Globus pallidus (tissue), 1 donor: ENCODE results near the gene GTPBP1.

Experiments used
- DNase-seq: peaks from one replicate; pipeline ENCODE4 v3.0.0-alpha.2; 2015; ENCODE audit warnings: low spot score

GTPBP1 gene

DNA sequence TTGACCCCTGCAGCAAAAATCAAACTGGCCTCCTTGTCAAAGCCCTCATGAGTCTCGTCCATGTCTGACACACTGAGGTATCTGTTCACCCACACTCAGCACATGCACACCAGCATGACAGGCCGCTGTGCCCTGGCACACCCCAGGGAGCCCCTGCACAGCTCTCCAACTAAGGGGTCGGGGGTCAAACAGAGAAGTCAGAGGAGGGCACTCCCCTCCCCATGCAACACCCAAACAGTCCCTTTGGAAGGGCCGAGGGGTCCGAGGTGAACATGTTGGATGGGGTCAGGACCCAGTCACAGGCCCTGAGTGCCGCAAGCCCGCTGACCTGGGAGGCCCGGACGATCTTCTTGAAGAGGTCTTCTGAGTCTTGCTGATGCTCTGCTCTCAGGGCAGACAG is 35.4 kb downstream of the GTPBP1 start:
- DNase-seq, result no peak

DNA sequence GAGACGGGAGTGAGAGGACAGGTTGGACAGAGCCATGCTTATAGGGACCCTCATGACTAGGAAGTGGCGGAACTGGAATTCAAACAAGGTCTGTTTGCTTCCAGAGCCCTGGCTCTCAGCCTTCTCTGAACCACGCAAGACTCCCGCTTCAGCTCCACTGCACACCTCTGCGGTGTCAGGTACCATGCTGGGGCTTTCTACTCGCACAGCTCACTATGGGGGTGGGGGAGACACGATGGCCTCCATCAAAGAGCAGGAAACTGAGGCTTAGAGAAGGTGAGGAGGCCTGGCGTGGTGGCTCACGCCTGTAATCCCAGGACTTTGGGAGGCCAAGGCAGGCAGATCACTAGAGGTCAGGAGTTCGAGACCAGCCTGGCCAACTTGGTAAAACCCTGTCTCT is 35.8 kb downstream of the GTPBP1 start:
- no peak for DNase-seq

DNA sequence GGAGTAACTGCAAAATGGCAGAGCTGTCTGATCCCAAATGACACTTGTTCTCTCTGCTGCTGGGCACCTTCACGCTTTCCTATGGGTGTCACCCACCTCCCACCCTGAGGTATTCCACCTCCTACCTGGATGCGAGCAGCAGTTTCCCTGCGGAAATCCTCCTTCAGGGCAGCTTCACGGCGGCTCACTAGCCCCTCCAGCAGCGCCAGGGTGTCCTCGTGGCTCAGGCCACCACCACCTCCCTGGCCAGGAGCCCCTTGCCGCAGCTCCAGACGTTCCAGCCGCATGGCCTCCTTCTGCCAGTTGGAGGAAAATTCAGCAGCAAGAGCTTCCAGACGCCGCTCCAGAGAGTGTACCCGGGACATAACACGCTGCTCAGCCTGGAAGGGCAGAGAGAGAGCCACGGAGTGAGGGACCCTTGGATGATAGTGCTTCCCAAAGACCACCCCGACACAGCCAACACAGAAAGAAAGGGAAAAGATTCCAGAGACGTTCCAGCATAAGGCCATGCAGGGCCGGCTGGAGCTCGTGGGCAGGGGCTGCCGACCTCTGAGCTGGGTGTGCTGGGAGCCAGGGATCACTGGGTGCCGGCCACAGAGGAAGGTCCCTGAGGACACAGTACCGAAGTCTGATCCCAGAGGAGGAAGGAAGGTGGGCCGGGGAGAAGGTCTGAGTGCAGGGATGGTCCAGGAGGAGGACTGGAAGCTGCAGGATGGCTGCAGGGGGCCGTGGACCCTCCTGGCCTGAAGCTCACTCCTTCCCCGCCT is 36.6 kb downstream of the GTPBP1 start:
- DNase-seq, result no peak

DNA sequence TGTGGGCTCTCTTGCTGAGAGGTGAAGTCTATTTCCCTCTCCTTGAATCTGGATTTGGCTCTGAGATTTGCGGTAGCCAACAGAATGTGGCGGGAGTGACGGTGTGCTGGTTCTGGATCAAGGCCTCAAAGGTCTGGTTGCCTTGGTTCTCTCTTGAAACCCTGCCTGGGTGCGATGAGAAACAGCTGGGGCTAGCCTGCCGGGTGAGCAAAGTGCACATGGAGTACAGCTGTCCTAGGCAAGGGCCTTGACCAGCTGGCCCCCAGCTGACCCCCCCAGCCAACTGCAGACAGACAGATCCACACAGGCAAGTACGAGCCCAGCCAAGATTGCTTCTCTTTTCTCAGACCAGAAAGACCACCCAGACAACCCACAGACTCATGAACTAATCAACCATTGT is 39.2 kb downstream of the GTPBP1 start:
- no peak for DNase-seq

DNA sequence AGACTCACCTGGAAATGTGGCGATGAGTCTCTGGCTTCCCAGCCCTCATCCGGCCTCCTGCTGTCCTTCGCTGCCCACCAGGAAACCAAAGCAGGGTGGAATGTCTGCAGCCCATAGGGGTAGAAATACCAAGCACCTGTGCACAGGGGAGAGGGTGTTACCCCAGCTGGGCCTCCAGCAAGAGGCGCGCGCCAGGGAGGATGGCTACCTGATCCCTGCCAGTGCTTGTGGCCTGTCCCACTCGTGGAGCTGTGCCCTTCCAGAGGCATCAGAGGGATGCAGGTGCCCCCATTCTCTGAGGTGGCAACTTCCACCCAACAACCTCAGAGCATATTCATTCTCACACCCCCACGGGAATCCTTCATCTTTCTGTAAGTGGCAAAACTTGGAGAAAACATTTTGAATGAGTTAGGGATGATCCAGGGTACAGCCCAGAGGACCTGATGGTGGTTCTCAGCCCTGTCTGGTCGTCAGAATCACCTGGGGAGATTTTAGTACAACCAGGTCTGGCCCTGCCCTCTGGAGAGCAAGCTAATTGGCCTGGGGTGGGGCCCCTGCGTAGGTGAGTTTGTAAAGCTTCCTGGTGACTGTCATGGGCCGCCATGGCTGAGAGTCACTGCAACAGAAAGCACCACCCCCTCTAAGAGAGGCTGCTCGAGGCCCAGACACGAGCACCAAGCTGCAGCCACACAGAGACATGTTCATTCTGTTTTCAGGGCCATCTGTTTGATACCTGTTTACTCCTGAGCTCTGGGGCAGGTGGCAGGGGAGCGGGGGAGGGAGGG is 40.1 kb downstream of the GTPBP1 start:
- no peak for DNase-seq

DNA sequence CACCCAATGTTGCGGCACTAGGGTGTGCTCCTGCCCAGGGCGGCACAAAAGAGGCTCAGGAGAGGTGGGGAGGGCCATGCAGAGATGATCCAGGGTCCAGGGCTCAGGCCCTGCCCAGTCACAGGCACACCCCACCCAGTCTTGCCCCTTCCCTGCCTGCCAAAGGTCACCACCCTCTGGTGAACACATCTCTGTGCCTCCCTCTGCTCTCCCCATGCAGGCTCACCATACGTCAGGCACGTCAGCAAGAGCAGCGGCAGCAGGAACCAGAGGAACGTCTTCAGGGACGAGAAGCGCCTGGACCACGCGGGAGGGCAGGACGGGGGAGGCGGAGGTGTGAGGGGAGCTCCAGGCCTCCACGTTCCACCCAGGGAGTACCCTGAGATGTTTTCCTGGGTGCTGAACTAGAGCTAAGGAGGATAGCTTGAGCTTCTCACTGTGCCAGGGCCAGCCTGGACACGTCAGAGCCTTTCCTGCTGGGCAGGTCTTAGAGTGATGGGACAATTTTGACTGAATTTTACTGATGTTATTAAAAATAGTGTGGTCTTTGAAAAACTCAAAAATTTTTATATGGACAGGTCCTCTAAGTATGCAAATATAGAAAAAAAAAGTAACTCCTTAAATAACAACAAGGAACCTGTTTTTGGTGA is 42.9 kb downstream of the GTPBP1 start:
- DNase-seq, result no peak

DNA sequence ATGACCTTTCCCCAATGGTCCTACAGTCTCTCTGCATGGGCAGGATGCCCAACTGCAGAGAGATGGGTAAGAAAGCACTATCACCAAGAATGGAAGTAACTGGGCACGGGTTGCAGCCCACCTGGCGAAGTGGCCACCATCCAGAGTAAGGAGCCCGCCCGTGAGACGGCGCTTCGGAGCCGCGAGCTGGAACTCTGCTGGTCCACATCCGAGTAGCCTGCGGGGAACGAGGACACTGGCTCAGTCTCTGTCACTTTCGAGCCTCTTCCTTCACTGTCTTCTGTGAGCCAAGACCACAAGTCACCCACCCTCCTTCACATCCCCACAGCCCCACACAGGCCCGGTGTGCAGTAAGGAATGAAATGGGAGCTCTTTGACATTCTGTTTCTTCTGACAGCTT is 44.4 kb downstream of the GTPBP1 start:
- DNase-seq, result no peak

DNA sequence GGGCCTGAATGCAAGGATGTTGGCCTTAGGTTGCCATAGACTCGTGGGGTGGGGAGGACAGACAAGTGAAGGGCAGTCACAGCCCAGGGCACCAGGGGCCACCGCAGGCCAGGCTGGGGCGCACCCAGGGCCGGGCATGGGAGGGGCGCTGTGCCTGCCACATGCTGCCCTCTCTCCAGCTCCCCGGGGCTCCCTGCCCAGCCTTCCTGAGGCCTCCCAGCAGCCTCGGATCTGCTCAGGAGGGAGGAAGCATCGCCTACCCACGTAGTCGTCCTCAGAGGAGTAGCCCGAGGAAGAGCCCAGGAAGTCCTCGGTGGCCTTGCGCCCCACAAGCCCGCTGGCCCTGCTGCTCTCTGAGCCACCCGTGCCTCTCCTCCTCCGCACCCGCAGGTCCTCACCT is 44.9 kb downstream of the GTPBP1 start:
- no peak for DNase-seq

DNA sequence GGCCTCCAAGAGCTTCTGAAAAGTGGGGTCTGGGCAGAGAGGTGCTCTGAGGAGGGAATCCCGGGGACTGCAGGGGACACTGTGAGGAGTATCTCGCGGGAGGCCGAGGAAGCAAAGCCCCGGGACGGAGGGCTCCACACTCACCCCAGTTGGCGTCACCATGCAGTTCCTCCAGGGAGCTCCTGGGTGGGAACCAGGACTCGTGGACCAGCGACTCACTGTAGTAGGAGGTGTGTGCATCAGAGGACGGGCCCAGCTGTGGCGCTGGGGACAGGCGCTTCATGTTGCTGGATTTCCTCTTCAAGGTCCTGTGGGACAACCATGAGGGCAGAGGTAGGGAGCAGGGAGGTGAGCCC is 45.3 kb downstream of the GTPBP1 start:
- no peak for DNase-seq

DNA sequence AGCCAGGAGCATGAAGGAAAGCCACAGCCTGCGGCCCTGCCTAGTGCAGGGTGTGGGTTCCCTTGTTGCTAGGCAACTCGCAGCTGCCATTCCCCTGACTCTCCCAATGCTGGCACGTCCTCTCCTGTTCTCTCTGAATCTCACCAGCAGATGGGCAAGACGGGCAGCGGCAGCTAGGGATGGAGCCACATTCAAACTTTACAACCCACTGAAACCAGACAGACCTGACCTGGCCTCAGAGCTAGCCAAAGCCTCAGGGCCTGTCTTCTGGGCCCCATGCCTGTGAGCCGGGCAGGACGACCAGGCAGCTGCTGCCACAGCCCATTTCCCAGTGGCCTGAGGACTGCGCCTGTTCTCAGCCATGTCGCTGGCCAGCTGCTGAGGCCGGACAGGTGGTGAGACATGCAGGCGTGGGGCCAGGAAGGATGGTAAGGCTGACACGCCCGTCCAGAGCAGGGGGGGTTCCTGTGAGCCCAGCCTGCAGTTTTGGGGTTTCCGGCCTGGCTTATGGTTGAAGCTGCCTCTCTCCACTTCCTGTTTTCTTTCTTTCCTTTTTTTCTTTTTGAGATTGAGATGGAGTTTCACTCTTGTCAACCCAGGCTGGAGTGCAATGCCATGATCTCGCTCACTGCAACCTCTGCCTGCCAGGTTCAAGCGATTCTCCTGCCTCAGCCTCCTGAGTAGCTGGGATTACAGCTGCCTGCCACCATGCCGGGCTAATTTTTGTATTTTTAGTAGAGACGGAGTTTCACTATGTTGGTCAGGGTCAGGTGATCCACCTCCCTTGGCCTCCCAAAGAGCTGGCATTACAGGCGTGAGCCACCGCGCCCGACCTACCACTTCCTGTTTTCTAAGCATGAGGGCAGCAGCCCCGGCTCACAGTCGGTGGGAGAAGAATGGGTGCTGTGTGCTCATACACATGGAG is 45.9 kb downstream of the GTPBP1 start:
- DNase-seq, result no peak

DNA sequence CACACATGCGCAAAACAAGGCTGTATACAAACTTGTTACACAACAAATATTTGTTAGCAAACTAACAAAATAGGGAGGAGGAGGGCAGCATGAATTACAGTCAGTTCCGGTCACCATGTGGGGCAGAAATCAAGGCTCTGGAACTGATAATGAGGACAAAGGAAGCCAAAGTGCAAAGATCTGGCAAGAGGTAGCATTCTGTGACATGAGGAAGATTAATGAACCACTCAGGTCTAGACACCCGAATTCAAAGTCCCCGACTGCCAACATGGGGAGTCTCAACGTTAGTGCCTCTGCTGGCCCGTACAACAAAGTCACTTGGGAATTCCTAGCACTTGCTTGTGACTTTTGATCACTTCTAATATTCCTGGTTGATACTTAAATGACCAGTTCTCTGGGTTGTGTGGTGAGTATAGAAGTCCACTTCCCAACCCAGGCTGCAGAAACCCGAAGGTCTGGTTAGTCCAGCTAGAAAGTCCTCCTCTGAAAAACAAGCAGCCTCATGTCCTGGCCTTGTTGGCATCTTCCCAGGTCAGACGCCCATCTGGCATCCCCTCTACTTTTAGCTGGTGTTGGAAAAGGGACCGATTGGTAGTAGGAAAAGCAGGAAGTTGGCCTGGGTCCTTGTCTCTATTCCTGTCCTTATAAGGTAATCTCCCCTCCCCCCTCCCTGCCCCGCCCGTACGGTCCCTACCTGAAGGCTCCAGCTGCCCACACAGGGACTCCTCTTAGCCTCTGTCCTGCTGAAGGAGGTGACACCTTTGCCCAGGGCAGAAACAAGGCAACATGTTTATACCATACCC is 48.4 kb downstream of the GTPBP1 start:
- peak; percentile 76 for DNase-seq

DNA sequence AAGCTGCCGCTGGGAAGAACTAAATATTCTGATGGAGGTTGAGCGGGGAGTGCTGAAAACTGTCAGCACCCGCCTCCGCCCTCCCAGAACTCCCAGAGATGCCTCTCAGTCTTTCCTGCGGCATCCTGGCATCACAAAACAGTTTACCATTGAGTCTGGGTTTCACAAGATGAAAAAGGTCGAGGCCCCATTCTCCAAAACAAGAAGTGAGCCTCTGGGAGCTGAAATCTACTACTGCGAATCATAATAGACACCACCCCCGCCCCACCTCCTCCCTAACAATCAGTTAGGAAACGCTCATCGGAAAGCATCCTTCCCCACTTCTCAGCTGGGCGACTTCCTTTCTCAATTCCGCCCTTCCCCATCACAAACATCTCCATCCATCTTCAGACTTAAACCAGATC is 49.0 kb downstream of the GTPBP1 start:
- no peak for DNase-seq

DNA sequence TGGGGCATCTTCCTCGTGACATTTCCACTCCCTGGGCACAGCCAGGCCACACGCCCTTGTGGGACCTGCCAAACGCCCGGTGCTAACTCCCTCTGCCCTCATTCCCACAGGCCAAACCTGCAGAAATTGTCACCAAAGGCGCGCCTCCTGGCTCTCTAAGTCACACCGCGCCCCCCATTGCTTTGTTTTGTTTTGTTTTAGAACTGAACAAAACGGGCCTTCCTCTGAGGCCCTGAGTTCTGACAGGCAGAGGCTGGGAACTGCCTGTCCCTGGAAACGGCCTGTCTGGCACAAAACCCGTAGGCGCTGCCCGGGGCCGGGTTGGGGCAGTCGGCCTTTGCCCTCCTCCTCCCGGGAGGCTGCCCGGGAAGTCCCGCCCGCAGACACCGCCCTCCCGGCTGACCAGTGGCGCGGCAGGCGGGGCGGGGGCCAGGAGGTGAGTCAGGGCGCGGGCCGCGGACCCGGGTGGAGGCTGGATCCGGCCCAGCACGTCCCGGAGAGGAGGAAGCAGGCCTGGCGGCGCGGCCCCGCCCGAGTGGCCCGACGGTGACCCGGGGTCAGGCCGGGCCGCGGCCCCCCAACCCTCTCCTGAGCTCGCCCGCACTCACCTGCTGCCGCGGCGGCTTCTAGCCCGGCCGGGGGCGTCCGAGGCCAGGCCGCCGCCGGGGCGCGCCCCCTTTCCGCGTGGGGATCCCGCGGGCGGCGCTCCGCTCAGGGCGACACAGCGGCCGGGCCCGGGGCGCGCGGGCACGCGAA is 49.6 kb downstream of the GTPBP1 start:
- peak; percentile 89 for DNase-seq

DNA sequence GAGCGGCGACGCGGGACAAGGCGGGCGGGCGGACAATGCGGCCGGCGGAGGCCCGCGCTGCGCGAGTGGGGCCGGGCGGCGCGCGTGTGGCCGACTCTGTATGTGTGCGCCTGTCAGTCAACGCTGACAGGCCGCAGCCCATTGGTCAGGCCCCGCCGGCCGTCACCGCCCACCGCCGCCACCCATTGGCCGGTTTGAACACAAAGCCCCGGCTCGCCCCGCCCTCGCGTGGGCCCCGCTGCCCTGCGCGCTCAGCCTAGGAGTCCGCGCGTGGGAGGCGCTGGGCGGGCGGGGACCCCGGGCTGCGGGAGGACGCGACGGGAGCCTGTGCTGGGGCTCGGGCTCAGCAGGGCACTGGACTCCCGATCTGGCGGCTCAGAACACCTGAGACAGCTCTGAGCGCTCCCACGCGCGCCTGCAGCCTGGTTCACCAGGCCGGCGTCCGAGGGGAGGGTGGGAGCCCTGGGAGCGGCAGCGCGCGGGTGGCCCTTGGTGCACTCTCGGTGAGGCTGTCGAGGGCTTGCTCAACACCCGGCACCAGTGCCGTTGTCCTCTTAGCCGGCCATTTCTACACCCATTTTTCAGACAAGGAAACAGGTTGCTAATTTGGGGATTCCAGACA is 50.3 kb downstream of the GTPBP1 start, which contains the start of gene SUN2:
SUN2 (minus strand) TSS at position 88 of the 622 bp plus-strand sequence. CDS start 3,370 bp downstream, outside the sequence.
- DNase-seq, result peak; percentile 96

DNA sequence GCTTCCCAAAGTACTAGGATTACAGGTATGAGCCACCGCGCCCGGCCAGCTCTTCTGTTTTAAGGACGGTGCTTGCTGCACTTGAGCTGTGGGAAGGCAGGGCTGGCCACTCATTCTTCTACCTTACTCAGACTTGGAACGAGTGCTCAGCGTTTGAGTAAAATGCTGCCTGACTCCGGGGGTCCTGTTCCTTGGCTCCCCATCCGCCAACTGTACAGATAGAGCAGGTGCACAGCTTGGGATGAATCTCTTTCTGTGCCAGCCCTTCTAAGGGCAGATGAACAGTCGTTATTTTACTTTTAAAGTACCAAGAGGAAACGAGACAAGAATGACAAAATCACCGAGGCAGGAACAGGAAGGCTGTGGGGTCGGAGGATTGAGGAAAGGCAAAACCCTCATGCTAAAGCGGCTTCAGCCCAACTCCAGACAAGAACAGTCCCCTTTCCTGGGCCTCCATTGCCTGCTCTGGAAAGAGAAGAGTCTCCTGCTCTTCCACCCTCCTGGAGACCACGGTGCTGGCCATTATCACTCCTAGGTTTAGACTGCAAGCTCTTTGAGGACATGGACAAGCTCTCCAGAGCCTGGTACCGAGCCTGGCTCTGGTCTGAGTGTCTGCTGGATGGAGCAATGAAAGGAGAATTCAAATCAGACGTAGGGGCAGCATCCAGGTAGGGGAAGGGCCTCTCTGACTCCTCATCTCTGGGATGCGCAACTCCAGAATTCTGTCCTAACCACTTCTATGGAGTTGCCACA is 51.1 kb downstream of the GTPBP1 start:
- no peak for DNase-seq

DNA sequence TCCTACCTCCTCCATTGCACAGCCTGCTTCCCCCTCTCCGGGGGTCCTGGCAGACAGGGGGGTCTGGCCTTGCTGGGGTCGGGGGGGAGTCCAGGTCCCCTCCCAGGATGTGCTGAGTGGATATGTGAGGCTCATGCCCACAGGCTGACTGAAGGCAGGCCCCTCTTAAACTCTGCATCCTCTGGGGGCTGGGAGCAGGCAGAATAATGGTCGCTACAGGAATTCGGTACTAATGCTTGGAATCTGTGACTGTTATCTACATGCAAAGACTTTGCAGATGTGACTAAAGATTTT is 51.7 kb downstream of the GTPBP1 start:
- no peak for DNase-seq

DNA sequence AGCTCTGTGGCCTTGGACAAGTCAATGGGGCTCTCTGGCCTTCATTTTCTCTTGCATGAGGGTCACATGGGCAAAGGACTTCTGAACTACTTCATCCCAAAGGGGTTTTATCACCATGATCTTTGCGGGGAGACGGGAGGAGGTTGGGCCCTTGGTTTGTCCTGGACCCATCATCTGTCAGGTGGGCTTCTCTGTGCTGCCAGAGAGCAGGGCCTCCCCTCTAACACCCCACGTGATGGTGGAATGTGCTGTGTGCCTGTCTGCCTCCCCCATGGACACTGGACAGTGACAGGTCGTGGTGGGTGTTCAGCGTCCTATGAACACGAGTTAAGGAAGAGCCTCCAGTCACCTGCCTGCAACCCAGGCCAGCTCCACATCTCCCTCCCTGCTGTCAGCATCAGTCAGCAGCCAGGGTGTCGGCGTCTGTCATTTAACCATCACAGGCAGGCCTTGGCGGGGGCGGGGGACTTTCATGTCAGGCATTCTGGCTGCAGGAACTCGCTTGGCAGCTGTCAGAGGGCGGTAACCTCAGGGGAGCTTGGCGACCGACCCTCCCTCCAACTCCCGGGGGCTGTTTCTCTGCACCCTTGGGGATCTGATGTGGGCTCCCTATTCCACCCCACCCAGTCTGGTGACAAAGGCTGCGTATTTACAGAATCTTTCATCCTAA is 52.7 kb downstream of the GTPBP1 start:
- DNase-seq, result no peak

DNA sequence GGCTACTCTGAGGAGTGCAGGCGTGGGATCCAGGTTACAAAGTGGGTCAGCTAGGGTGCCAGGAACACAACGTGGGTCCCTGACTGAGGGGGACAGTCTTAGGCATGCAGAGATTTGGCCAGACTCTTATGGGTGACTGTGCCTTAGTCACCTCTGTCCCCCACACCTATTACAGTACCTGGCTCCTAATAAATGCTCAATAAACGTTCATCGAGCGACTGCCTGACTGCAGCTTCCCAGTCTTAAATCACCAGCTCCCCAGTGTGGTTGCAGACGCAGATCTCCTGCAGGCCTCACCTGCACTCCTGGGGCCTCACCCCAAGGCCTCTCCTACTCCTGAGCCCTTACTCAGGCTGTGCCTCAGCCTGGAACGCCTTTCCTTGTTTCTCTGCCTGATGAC is 53.3 kb downstream of the GTPBP1 start:
- DNase-seq, result no peak
